ENCODE results near the gene TTYH1. TPM values are rescaled to one million over a fixed set of nuclear protein-coding genes. Genes with fewer than 3 reads are reported as not detected.
"Not testable (repeated sequence)": the region's sequence is repeated elsewhere in the genome, so short reads cannot be mapped to it uniquely, and the experiment has no call there.

TTYH1 gene
- total RNA-seq (not detected), total RNA-seq (0 to 0.30 (median 0) reads per million in 172 experiments)
- polyA plus RNA-seq (2013, experiment 1 of 2), result 0.13 TPM
- 0.67 TPM for polyA plus RNA-seq (2013, experiment 2 of 2)

DNA sequence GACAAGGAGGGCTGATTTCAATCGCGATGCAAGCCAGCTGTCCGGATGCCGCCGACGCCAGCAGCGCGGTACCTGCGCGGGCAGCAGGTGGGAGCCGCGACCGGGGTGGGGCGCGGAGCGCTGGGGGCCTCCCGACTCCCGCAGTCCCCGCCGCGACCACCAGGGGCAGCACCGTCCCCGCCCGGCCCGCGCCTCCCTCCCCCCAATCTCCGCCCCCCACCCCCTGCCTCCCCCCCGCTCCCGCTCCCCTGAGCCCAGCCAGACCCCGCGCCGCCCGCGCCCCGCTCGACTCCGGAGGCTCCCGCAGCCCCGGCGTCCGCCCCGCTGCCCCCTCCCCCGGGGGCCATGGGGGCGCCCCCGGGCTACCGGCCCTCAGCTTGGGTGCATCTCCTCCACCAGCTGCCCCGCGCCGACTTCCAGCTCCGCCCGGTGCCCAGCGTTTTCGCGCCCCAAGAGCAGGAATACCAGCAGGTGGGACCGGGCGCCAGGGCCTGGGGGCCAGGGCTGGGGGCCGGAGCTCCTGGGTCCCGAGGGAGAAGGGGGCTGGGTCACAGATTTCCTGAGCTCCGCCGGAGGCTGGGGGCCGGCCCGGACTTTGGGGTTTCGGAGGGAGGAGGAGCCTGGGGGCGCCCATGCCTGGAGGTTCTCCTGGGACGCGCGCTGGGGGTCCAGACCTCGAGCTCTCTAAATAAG, at the start of gene TTYH1:
Gene TTYH1 (plus strand): TSS at position 257 of the 693 bp plus-strand sequence. CDS start 89 bp downstream, at position 346.
- H3K9me3 Mint-ChIP-seq, result no peaks in the 10 kb centered on the region
- H3K27me3 Mint-ChIP-seq, result peaks cover 53% of the 10 kb centered on the region
- H3K4me3 ChIP-seq (ENCODE audit: low read length), result no peak within 1 kb of the TSS
- H3K4me3 Mint-ChIP-seq, result no peak within 1 kb of the TSS
- peaks cover 21% of the 10 kb centered on the region for H3K4me1 ChIP-seq (ENCODE audit: insufficient read depth, low read length)
- intact Hi-C loops (cut with DNase I, micrococcal nuclease), result no loop called here
- DNase-seq, result peak in 8 of 14 experiments; percentile 12 to 59 (median 30)
- H3K27ac Mint-ChIP-seq, result no peak within 1 kb of the TSS
- peak; percentile 66 for ATAC-seq (ENCODE audit: poor library complexity)
- TF ChIP-seq, protein P1, sequence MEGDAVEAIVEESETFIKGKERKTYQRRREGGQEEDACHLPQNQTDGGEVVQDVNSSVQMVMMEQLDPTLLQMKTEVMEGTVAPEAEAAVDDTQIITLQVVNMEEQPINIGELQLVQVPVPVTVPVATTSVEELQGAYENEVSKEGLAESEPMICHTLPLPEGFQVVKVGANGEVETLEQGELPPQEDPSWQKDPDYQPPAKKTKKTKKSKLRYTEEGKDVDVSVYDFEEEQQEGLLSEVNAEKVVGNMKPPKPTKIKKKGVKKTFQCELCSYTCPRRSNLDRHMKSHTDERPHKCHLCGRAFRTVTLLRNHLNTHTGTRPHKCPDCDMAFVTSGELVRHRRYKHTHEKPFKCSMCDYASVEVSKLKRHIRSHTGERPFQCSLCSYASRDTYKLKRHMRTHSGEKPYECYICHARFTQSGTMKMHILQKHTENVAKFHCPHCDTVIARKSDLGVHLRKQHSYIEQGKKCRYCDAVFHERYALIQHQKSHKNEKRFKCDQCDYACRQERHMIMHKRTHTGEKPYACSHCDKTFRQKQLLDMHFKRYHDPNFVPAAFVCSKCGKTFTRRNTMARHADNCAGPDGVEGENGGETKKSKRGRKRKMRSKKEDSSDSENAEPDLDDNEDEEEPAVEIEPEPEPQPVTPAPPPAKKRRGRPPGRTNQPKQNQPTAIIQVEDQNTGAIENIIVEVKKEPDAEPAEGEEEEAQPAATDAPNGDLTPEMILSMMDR (IDR thresholded peaks at IDR 0.05), result no peak
- ChIA-PET POLR2A (interaction anchor here (1.3 kb wide), 1 partner anchor 33 kb away, joined by 4 read pairs; the partner anchor contains the start of gene LENG8), CTCF (no interaction called here)
- H3K4me1 Mint-ChIP-seq (ENCODE audit: low read depth), result peaks cover 20% of the 10 kb centered on the region
- H3K27ac ChIP-seq (ENCODE audit: low read depth in 1 of 2, low read length in 2 of 2), result no peak within 1 kb of the TSS
- no peaks in the 10 kb centered on the region for H3K36me3 ChIP-seq (ENCODE audit: insufficient read depth, low read length)
- peaks cover 41 to 52% of the 10 kb centered on the region in 2 experiments for H3K27me3 ChIP-seq (ENCODE audit: control insufficient read depth in 1 of 2, insufficient read depth in 2 of 2, low read length in 2 of 2)
- peaks cover 0 to 15% of the 10 kb centered on the region in 2 experiments for H3K9me3 ChIP-seq (ENCODE audit: control insufficient read depth in 1 of 2, insufficient read depth in 1 of 2, low read length in 2 of 2)
- H3K36me3 Mint-ChIP-seq (ENCODE audit: low read depth), result no peaks in the 10 kb centered on the region

DNA sequence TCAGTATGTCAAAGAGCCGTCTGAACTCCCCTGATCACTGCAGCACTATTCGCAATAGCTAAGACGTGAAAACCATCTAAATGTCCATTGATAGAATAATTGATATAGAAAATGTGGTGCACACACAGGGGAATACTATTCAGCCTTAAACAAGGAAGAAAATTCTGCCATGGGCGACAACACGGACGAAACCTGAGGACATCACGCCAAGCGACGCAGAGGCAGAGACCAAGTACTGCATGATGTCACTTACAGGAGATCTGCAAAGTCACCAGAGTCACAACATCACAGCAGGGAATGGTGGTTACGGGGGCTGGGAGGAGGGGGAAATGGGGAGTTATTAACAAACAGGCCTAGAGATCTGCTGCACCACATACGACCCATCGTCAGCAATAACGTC, 49.5 kb upstream of the TTYH1 start:
- ChIA-PET CTCF (interaction anchor here (1.5 kb wide), 1 partner anchor 25 kb away, joined by 5 read pairs; no protein-coding TSS in a partner anchor), POLR2A (interaction anchor here (1.6 kb wide), 1 partner anchor 25 kb away, joined by 3 read pairs; no protein-coding TSS in a partner anchor)
- H3K36me3 ChIP-seq (ENCODE audit: insufficient read depth, low read length); H3K27me3 ChIP-seq (ENCODE audit: control insufficient read depth in 1 of 2, insufficient read depth in 2 of 2, low read length in 2 of 2); DNase-seq; H3K9me3 Mint-ChIP-seq; ATAC-seq (ENCODE audit: poor library complexity); H3K27me3 Mint-ChIP-seq; H3K27ac ChIP-seq (ENCODE audit: low read depth in 1 of 2, low read length in 2 of 2); H3K9me3 ChIP-seq (ENCODE audit: control insufficient read depth in 1 of 2, insufficient read depth in 1 of 2, low read length in 2 of 2); H3K4me3 ChIP-seq (ENCODE audit: low read length): not testable (repeated sequence)
- H3K36me3 Mint-ChIP-seq (ENCODE audit: low read depth), result peaks cover 26% of the 10 kb centered on the region
- peaks cover 71% of the 10 kb centered on the region for H3K4me1 Mint-ChIP-seq (ENCODE audit: low read depth)
- H3K4me3 Mint-ChIP-seq, result peak overlapping the region; percentile 70
- intact Hi-C loops (cut with DNase I, micrococcal nuclease), result loop anchor here in 1 of 2 experiments (2.0 kb wide), 1 partner anchor 23 kb away; no protein-coding TSS in a partner anchor
- peak overlapping the region; percentile 63 for H3K27ac Mint-ChIP-seq
- peaks cover 62% of the 10 kb centered on the region for H3K4me1 ChIP-seq (ENCODE audit: insufficient read depth, low read length)

GRCh38 chr19:54366811-54367210, 48.5 kb upstream of the TTYH1 start:
- intact Hi-C loops (cut with DNase I, micrococcal nuclease), result no loop called here

More at GRCh38 chr19:54366811-54367210, 48.5 kb upstream of the TTYH1 start:
- DNase-seq (no peak), ATAC-seq (ENCODE audit: poor library complexity) (no peak)
- Mint-ChIP-seq H3K36me3 (ENCODE audit: low read depth) (peaks cover 22% of the 10 kb centered on the region), H3K27ac (peak overlapping the region; percentile 27), H3K4me3 (peak overlapping the region; percentile 39), H3K4me1 (ENCODE audit: low read depth) (peaks cover 70% of the 10 kb centered on the region), H3K27me3 (no peaks in the 10 kb centered on the region), H3K9me3 (no peaks in the 10 kb centered on the region)
- TF ChIP-seq, protein P1 (IDR thresholded peaks at IDR 0.05), result no peak
- Histone ChIP-seq H3K4me1 (ENCODE audit: insufficient read depth, low read length) (peaks cover 61% of the 10 kb centered on the region), H3K9me3 (ENCODE audit: control insufficient read depth in 1 of 2, insufficient read depth in 1 of 2, low read length in 2 of 2) (no peaks in the 10 kb centered on the region), H3K4me3 (ENCODE audit: low read length) (no peak overlapping the region), H3K36me3 (ENCODE audit: insufficient read depth, low read length) (no peaks in the 10 kb centered on the region), H3K27ac (ENCODE audit: low read depth in 1 of 2, low read length in 2 of 2) (no peak overlapping the region), H3K27me3 (ENCODE audit: control insufficient read depth in 1 of 2, insufficient read depth in 2 of 2, low read length in 2 of 2) (no peaks in the 10 kb centered on the region)
- POLR2A ChIA-PET, result no interaction called here
- CTCF ChIA-PET, result no interaction called here
